Panc1 (cell line): ENCODE measurements around the gene IL10RB. TPM values are rescaled to one million over a fixed set of nuclear protein-coding genes. Genes with fewer than 3 reads are reported as not detected.

Experiments
- ATAC-seq: fragments of 200-7000 bp; cut with Tn5 transposase; 2 replicates; pipeline ENCODE4 v1.9.1; 2020; ENCODE audit warnings: mild to moderate bottlenecking, moderate library complexity
- BruUV-seq: library from RNA; stranded (reverse); fragments of 400-500 nt; replicated peaks from 2 replicates; lab custom pipeline; 2021; lab: Mats Ljungman, UMichigan
- CTCF ChIA-PET: fragments of 300-600 bp; sonication (Branson Sonifier 250); formaldehyde crosslinking; loops from one replicate; lab custom pipeline; 2022; ENCODE audit warnings: antibody characterized with exemption; lab: Charles Lee
- POLR2A ChIA-PET: fragments of 300-600 bp; sonication (Branson Sonifier 250); formaldehyde crosslinking; loops from one replicate; lab custom pipeline; 2022; ENCODE audit warnings: antibody characterized with exemption; lab: Charles Lee
- DNase-seq: peaks from one replicate; pipeline ENCODE4 v3.0.0-alpha.2; 2010; ENCODE audit warnings: low read depth, low spot score
- H3K27ac ChIP-seq: 2 replicates; pipeline ENCODE4 v1.5.1; 2011; ENCODE audit warnings: mild to moderate bottlenecking, low read length, inconsistent platforms
- H3K27me3 ChIP-seq: fragments of 200-500 bp; sonication (Bioruptor generic); 2 replicates; pipeline ENCODE4 v1.6.0; 2014; ENCODE audit warnings: low read length, inconsistent platforms; ENCODE audit not compliant: control insufficient read depth, insufficient read depth
- H3K36me3 ChIP-seq: fragments of 200-500 bp; sonication (Bioruptor generic); 2 replicates; pipeline ENCODE4 v1.5.1; 2014; ENCODE audit warnings: inconsistent platforms, mild to moderate bottlenecking, low read length, moderate library complexity; ENCODE audit not compliant: control insufficient read depth, insufficient read depth
- H3K4me1 ChIP-seq: 2 replicates; pipeline ENCODE4 v1.5.1; 2011; ENCODE audit warnings: inconsistent platforms, mild to moderate bottlenecking, low read length, moderate library complexity; ENCODE audit not compliant: control insufficient read depth, insufficient read depth
- H3K4me3 ChIP-seq, 2 experiments: 2 replicates each; pipeline ENCODE4 v1.5.1; 2011 to 2012; ENCODE audit warnings: low read depth in 2 of 2, low read length in 2 of 2, mild to moderate bottlenecking in 2 of 2, inconsistent platforms in 1 of 2, moderate library complexity in 1 of 2
- H3K9me3 ChIP-seq: fragments of 200-500 bp; sonication (Bioruptor generic); 2 replicates; pipeline ENCODE4 v1.5.1; 2014; ENCODE audit warnings: low read depth, mild to moderate bottlenecking, inconsistent platforms, low read length, moderate library complexity; ENCODE audit not compliant: control insufficient read depth, insufficient read depth
- CTCF ChIP-seq: fragments of 450-650 bp; IDR thresholded peaks from 2 replicates; pipeline ENCODE4 v1.5.1; 2017; ENCODE audit warnings: mild to moderate bottlenecking
- POLR2AphosphoS5 ChIP-seq: IDR thresholded peaks from 2 replicates; pipeline ENCODE4 v1.6.1; 2012; ENCODE audit warnings: mild to moderate bottlenecking, low read depth, low read length, moderate library complexity
- REST ChIP-seq, 2 experiments: IDR thresholded peaks; 2 replicates each; pipeline ENCODE4 v1.6.1; 2011 to 2012; ENCODE audit warnings: low read depth in 2 of 2, control low read depth in 1 of 2, low read length in 1 of 2, mild to moderate bottlenecking in 1 of 2, moderate library complexity in 1 of 2; ENCODE audit not compliant: insufficient read depth in 1 of 2
- SIN3A ChIP-seq: IDR thresholded peaks from 2 replicates; pipeline ENCODE4 v1.6.1; 2012; ENCODE audit warnings: low read depth, mild to moderate bottlenecking, low read length, moderate library complexity, borderline replicate concordance; ENCODE audit not compliant: insufficient read depth
- TCF7L2 ChIP-seq: IDR thresholded peaks from 2 replicates; pipeline ENCODE4 v1.6.1; 2011; ENCODE audit warnings: mild to moderate bottlenecking, low read depth, low read length, inconsistent platforms
- in situ Hi-C: cut with HindIII; loops from 2 replicates; pipeline ENCODE4 v1.10.0; 2016; ENCODE audit warnings: low sequenced_read_pairs, low pct_unique_long_range_greater_than_20kb
- intact Hi-C: fragments of 100-400 bp; cut with micrococcal nuclease; formaldehyde crosslinking; loops from one replicate; pipeline ENCODE4 v1.10.0; 2022; ENCODE audit not compliant: unreplicated experiment
- total RNA-seq: library from RNA; stranded (reverse); gene quantifications from one replicate; pipeline ENCODE4 v1.2.1, GENCODE V29; 2021; ENCODE audit not compliant: unreplicated experiment

Gene IL10RB
- total RNA-seq, 1 experiment from 2014 or later: 17.7 TPM

- Histone ChIP-seq H3K27ac (no peak overlapping the region), H3K4me3 (no peak overlapping the region), H3K9me3 (no peaks in the 10 kb centered on the region), H3K27me3 (no peaks in the 10 kb centered on the region), H3K36me3 (no peaks in the 10 kb centered on the region), H3K4me1 (no peaks in the 10 kb centered on the region)
- ATAC-seq: no peak
- in situ Hi-C loops (no loop called here), intact Hi-C loops (no loop called here)
- TF ChIP-seq TCF7L2: no peak
- no peak for TF ChIP-seq SIN3A
- no peak for TF ChIP-seq CTCF
- TF ChIP-seq REST (IDR thresholded peaks at IDR 0.05; ENCODE audit: insufficient read depth in 1 of 2, low read depth in 2 of 2, low read length in 1 of 2): no peak
- TF ChIP-seq POLR2AphosphoS5: no peak
- ChIA-PET CTCF (no interaction called here), POLR2A (no interaction called here)
- BruUV-seq: no TSS peak
- DNase-seq: no peak
These were observed 26.6 kb downstream of the IL10RB start for GRCh38 chr21:33292724-33293123.

- H3K27me3 ChIP-seq: no peaks in the 10 kb centered on the region
- no peak for DNase-seq
- H3K27ac ChIP-seq: no peak overlapping the region
- no peaks in the 10 kb centered on the region for H3K4me1 ChIP-seq
- H3K36me3 ChIP-seq: no peaks in the 10 kb centered on the region
- H3K9me3 ChIP-seq: no peaks in the 10 kb centered on the region
- intact Hi-C loops: no loop called here
- no peak overlapping the region for H3K4me3 ChIP-seq
- ChIA-PET CTCF (interaction anchor here (0.6 kb wide), 1 partner anchor 27 kb away, joined by 3 read pairs; the partner anchor contains the start of gene IL10RB), POLR2A (no interaction called here)
- no peak for TF ChIP-seq TCF7L2
- TF ChIP-seq SIN3A: no peak
- no peak for TF ChIP-seq REST (IDR thresholded peaks at IDR 0.05; ENCODE audit: insufficient read depth in 1 of 2, low read depth in 2 of 2, low read length in 1 of 2)
- in situ Hi-C loops: no loop called here
- ATAC-seq: no peak
- BruUV-seq: no TSS peak
These were observed 27.0 kb downstream of the IL10RB start for GRCh38 chr21:33293136-33293535.
